ENCODE results near the gene RGS12.

The RGS12 gene

GRCh38 chr4:3307891-3308575 is 15.2 kb downstream of the RGS12 start:
- TF ChIP-seq, protein P1, sequence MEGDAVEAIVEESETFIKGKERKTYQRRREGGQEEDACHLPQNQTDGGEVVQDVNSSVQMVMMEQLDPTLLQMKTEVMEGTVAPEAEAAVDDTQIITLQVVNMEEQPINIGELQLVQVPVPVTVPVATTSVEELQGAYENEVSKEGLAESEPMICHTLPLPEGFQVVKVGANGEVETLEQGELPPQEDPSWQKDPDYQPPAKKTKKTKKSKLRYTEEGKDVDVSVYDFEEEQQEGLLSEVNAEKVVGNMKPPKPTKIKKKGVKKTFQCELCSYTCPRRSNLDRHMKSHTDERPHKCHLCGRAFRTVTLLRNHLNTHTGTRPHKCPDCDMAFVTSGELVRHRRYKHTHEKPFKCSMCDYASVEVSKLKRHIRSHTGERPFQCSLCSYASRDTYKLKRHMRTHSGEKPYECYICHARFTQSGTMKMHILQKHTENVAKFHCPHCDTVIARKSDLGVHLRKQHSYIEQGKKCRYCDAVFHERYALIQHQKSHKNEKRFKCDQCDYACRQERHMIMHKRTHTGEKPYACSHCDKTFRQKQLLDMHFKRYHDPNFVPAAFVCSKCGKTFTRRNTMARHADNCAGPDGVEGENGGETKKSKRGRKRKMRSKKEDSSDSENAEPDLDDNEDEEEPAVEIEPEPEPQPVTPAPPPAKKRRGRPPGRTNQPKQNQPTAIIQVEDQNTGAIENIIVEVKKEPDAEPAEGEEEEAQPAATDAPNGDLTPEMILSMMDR (conservative IDR thresholded peaks at IDR 0.05), result no peak
- no peak for TF ChIP-seq ZFX (IDR thresholded peaks at IDR 0.05)
- H3K27ac ChIP-seq, result no peak overlapping the region

GRCh38 chr4:3308691-3309090 is 15.9 kb downstream of the RGS12 start:
- TF ChIP-seq, protein P1 (conservative IDR thresholded peaks at IDR 0.05), result no peak
- TF ChIP-seq ZFX (IDR thresholded peaks at IDR 0.05), result no peak
- no peak overlapping the region for H3K27ac ChIP-seq

DNA sequence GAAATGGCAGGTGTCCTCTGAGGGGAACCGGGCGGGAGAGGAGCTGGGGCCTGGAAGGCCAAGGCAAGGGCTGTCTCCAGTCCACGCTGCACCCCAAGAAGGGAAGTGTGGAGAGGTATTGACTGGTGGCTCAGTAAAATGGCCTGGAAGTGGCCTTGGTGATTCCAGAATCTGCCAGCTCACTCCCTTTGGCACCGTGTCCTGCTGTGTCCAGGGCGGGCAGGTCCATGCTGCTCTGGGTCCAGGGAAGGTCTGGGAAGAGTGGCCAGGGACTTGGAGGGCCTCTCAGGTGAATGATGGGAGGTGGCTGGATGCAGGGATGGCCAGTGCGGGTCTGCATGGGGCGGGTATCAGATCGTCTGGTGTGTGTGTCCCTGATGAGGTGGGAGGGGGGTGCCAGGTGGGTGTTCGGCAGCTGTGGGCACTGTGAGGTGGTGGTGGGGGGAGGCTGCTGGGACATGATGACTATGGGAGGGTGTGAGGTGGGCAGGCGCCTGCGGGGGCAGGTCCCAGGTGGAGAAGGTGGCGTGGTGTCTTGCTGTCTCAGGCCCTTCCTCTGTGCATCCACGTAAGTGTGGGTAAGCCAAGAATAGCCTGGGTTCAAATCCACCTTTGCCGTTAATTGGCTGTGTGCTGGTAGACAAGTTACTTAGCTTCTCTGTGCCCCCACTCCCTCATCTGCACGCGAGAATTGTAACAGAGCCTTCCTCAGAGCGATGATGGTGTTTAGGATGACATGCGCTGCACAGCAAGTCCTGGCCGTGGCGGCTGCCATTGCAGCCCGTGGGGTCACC is 17.7 kb downstream of the RGS12 start:
- H3K27ac ChIP-seq, result no peak overlapping the region
- no peak for TF ChIP-seq ZFX (IDR thresholded peaks at IDR 0.05)
- TF ChIP-seq, protein P1 (conservative IDR thresholded peaks at IDR 0.05), result no peak

- H3K27ac ChIP-seq, result no peak overlapping the region
- TF ChIP-seq, protein P1 (conservative IDR thresholded peaks at IDR 0.05), result no peak
- TF ChIP-seq ZFX (IDR thresholded peaks at IDR 0.05), result no peak
Measured at GRCh38 chr4:3311095-3311372, 18.2 kb downstream of the RGS12 start.

GRCh38 chr4:3311489-3312171 is 18.8 kb downstream of the RGS12 start:
- TF ChIP-seq, protein P1 (conservative IDR thresholded peaks at IDR 0.05), result no peak
- no peak overlapping the region for H3K27ac ChIP-seq

DNA sequence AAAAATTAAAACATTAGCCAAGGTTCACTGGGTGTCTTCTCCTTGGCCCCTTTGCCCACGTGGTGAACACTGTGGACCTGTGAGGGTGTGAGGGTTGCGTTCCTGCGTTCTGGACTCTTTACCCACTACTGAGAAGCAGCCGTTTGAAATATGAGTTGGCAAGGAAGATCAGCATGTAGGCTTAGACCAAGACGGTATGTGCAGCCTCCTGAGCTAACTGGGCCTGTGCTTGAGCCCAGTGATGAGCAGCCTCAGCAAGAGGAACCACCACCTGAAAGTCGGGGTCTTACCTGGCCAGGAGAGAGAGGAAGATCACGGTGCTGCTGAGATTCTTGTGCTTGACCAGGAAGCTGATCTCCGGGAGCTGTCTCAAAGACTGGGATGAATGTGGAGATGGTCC is 19.5 kb downstream of the RGS12 start:
- H3K27ac ChIP-seq, result no peak overlapping the region
- TF ChIP-seq, protein P1 (conservative IDR thresholded peaks at IDR 0.05), result no peak
- no peak for TF ChIP-seq ZFX (IDR thresholded peaks at IDR 0.05)

DNA sequence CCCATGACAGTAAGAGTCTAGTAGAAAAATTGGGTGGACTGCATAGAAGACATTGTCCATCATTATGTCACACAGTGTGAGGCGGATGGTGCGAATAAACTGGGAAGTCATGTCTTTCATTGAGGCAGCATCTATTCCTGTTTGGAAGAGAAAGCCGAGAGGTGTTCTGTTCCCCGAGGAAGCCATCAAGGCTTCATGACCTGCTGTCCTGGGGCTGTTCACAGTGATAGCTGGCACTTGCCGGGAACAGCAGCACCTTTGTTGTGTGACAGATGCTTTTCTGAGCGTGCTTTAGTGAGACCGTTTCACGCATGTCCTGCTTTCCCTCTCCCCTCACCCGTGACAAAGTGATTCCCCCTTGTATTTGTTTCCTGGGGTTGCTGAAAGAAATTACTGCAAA is 20.3 kb downstream of the RGS12 start:
- TF ChIP-seq ZFX (IDR thresholded peaks at IDR 0.05), result no peak
- TF ChIP-seq, protein P1 (conservative IDR thresholded peaks at IDR 0.05), result no peak
- no peak overlapping the region for H3K27ac ChIP-seq

Measured in C4-2B (cell line).